IPS-18a (cell line): Measurements from ENCODE around the gene CSTB.

Experiments used
- H3K27ac ChIP-seq: one replicate; pipeline ENCODE4 v1.5.1; 2013; ENCODE audit warnings: low read length
- H3K27me3 ChIP-seq: one replicate; pipeline ENCODE4 v1.6.1; 2013; ENCODE audit warnings: mild to moderate bottlenecking, low read length; ENCODE audit not compliant: control insufficient read depth, insufficient read depth
- H3K36me3 ChIP-seq: one replicate; pipeline ENCODE4 v1.6.1; 2013; ENCODE audit warnings: low read depth, low read length; ENCODE audit not compliant: control insufficient read depth
- H3K4me1 ChIP-seq: one replicate; pipeline ENCODE4 v1.6.1; 2013; ENCODE audit warnings: low read depth, low read length; ENCODE audit not compliant: control insufficient read depth
- H3K4me3 ChIP-seq: one replicate; pipeline ENCODE4 v1.5.1; 2013; ENCODE audit warnings: low read length
- H3K9ac ChIP-seq: one replicate; pipeline ENCODE4 v1.6.1; 2013; ENCODE audit warnings: mild to moderate bottlenecking, low read length, moderate library complexity
- H3K9me3 ChIP-seq: one replicate; pipeline ENCODE4 v1.6.1; 2013; ENCODE audit warnings: low read depth, low read length; ENCODE audit not compliant: control insufficient read depth

CSTB gene

DNA sequence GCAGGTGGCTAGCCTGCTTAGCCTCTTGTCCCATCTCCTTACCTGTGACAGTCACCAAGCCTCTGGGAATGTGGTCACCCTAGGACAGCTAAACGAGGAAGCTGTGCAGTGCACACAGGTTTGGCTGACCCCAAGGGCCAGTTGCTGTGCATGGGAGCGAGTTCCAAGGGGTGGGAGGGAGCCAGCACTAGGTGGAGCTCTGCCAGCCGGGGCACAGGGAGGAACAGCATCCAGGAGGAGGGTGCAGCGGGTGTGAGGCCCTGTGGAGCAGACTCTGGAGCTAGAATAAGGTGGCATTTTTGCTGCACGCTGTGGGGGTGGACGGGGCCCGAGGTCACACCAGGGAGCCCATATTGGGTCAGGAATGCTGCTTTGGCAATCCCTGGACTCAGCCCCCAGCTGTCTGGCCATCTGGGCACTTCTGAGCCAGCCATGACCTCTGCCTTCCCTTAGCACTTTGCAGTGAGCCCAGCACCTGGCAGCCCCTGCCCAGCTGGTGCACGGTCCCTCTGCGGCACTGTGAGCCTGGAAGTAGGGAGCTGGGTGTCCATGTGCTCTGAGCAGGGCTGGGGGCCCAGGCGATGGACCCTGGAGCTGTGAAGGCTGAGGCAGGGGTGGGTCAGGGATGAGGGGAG, 48.5 kb downstream of the CSTB start:
- no peak overlapping the region for H3K9ac ChIP-seq
- H3K9me3 ChIP-seq: no peaks in the 10 kb centered on the region
- H3K27me3 ChIP-seq: no peaks in the 10 kb centered on the region
- peaks cover 3% of the 10 kb centered on the region for H3K36me3 ChIP-seq
- H3K4me3 ChIP-seq: peak overlapping the region; percentile 84
- H3K27ac ChIP-seq: no peak overlapping the region
- peaks cover 9% of the 10 kb centered on the region for H3K4me1 ChIP-seq

DNA sequence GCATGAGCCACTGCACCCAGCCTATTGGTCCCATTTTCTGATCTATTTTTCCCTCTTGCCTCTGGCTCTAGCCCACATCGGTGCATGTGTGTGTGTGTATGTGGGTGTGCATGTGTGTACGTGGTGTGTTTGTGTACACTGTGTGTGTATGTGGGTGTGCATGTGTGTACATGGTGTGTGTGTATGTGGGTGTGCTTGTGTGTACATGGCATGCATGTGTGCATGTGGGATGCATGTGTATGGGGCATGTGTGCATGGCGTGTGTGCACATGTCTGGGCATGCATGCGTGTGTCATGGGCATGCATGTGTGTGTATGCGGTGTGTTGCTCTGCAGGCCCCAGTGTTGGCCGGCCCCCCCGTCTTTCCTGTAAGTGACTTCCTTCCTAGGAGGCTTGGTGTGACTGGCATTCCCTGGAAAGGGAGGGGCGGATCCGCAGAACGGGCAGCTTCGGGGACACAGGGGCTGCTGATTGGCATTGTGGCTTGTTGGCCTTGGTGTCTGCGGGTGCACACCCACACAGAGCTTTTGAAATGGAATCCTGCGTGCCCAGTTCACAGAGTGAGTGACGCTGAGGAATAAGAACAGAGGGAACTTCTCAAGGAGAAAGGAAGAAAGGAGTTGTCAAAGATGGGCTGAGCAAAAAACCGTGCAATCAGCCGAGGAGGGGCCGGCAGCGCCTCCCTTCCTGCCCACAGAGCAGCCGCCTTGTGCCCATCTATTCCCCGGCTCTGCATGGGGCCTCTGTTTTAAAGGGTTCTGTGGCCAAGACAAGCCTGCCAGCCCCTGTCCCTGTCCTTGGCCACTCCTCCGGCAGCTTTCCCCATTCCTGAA, 49.2 kb downstream of the CSTB start:
- Histone ChIP-seq H3K36me3 (peaks cover 3% of the 10 kb centered on the region), H3K4me1 (peaks cover 9% of the 10 kb centered on the region), H3K4me3 (no peak overlapping the region), H3K9me3 (no peaks in the 10 kb centered on the region), H3K27me3 (no peaks in the 10 kb centered on the region), H3K27ac (no peak overlapping the region), H3K9ac (no peak overlapping the region)
